Calu3 (cell line): Measurements from ENCODE around the gene SLC11A1. TPM values are rescaled to one million over a fixed set of nuclear protein-coding genes. Genes with fewer than 3 reads are reported as not detected.
A peak's percentile ranks its signal among the peaks of the same experiment; 100 is the strongest.

ENCODE experiments used
- BruUV-seq: library from RNA; stranded (reverse); fragments of 400-500 nt; replicated peaks from 2 replicates; lab custom pipeline; 2021; lab: Mats Ljungman, UMichigan
- CTCF ChIA-PET: fragments of 300-600 bp; sonication (Branson Sonifier 250); formaldehyde crosslinking; loops from one replicate; lab custom pipeline; 2022; ENCODE audit warnings: antibody characterized with exemption; lab: Charles Lee
- DNase-seq: peaks from one replicate; pipeline ENCODE4 v3.0.0; 2022
- H3K27ac Mint-ChIP-seq: one replicate; pipeline ENCODE4 v1.8.0; 2022; ENCODE audit warnings: mixed read lengths; ENCODE audit not compliant: unreplicated experiment
- H3K27me3 Mint-ChIP-seq: one replicate; pipeline ENCODE4 v1.8.0; 2022; ENCODE audit warnings: mixed read lengths; ENCODE audit not compliant: unreplicated experiment
- H3K36me3 Mint-ChIP-seq: one replicate; pipeline ENCODE4 v1.8.0; 2022; ENCODE audit warnings: mild to moderate bottlenecking, moderate library complexity, mixed read lengths; ENCODE audit not compliant: insufficient read depth, unreplicated experiment
- H3K4me1 Mint-ChIP-seq: one replicate; pipeline ENCODE4 v1.8.0; 2022; ENCODE audit warnings: mild to moderate bottlenecking, low read depth, mixed read lengths; ENCODE audit not compliant: unreplicated experiment
- H3K4me3 Mint-ChIP-seq: one replicate; pipeline ENCODE4 v1.8.0; 2022; ENCODE audit warnings: mild to moderate bottlenecking, low read depth, moderate library complexity, mixed read lengths; ENCODE audit not compliant: unreplicated experiment
- H3K9me3 Mint-ChIP-seq: one replicate; pipeline ENCODE4 v1.8.0; 2022; ENCODE audit warnings: low read depth, mixed read lengths; ENCODE audit not compliant: unreplicated experiment
- intact Hi-C: fragments of 100-400 bp; cut with micrococcal nuclease; formaldehyde crosslinking; loops from one replicate; pipeline ENCODE4 v1.10.0; 2022; ENCODE audit not compliant: unreplicated experiment
- total RNA-seq: library from RNA; stranded (reverse); gene quantifications from 2 replicates; pipeline ENCODE4 v1.2.3, GENCODE V29; 2022
- TF ChIP-seq, protein P1 (sequence below): fragments of 200-600 bp; IDR thresholded peaks from one replicate; pipeline ENCODE4 v1.8.0; 2022; ENCODE audit warnings: antibody characterized with exemption; ENCODE audit not compliant: unreplicated experiment

Gene SLC11A1
- total RNA-seq, 1 experiment from 2014 or later = not detected

DNA sequence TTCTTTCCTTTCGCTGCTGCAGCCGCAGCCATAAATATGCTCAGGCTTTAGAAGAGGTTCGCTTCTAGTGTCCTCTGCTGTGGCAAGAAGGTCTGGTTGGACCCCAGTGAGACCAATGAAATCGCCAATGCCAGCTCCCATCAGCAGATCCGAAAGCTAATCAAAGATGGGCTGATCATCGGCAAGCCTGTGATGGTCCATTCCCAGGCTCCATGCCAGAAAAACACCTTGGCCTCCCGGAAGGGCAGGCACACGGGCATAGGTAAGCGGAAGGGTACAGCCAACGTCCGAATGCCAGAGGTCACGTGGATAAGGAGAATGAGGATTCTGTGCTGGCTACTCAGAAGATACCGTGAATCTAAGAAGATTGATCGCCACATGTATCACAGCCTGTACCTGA, 28.0 kb upstream of the SLC11A1 start:
- DNase-seq = no peak
- Mint-ChIP-seq H3K9me3 (peaks cover 4% of the 10 kb centered on the region), H3K4me1 (peaks cover 10% of the 10 kb centered on the region), H3K27ac (no peak overlapping the region), H3K27me3 (no peaks in the 10 kb centered on the region), H3K4me3 (no peak overlapping the region), H3K36me3 (peaks cover 10% of the 10 kb centered on the region)
- CTCF ChIA-PET = interaction anchor here (0.6 kb wide), 1 partner anchor 86 kb away, joined by 4 read pairs; no protein-coding TSS in a partner anchor
- TF ChIP-seq, protein P1, sequence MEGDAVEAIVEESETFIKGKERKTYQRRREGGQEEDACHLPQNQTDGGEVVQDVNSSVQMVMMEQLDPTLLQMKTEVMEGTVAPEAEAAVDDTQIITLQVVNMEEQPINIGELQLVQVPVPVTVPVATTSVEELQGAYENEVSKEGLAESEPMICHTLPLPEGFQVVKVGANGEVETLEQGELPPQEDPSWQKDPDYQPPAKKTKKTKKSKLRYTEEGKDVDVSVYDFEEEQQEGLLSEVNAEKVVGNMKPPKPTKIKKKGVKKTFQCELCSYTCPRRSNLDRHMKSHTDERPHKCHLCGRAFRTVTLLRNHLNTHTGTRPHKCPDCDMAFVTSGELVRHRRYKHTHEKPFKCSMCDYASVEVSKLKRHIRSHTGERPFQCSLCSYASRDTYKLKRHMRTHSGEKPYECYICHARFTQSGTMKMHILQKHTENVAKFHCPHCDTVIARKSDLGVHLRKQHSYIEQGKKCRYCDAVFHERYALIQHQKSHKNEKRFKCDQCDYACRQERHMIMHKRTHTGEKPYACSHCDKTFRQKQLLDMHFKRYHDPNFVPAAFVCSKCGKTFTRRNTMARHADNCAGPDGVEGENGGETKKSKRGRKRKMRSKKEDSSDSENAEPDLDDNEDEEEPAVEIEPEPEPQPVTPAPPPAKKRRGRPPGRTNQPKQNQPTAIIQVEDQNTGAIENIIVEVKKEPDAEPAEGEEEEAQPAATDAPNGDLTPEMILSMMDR = no peak
- intact Hi-C loops = no loop called here
- BruUV-seq = no TSS peak

DNA sequence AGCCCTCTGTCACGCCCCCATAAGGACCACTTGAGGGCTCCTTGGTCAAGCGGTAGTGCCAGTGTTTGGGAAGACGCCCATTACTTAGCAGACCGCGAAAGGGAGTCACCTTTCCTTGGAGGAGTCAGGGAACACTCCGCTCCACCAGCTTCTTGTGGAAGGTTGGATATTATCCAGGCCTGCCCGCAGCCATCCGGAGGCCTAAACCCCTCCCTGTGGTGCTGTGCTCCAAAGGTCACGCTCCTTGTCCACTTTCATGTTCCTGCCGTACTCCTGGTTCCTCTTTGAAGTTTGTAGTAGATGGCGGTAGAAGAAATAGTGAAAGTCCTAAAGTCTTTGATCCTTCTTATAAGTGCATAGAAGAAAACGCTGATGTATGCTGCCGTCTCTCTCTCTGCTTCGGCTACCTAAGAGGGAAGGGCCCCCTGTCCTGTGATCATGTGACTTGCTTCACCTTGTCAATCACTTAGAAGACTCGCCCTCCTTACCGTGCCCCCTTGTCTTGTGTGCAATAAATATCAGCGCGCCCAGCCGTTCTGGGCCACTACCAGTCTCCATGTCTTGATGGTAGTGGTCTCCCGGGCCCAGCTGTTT, 27.1 kb upstream of the SLC11A1 start:
- CTCF ChIA-PET = interaction anchor here (0.6 to 1.2 kb wide), 2 partner anchors 39 to 53 kb away, joined by 4 to 5 read pairs; no protein-coding TSS in a partner anchor
- intact Hi-C loops = loop anchor here (5.0 kb wide), 1 partner anchor 33 kb away; no protein-coding TSS in a partner anchor
- H3K9me3 Mint-ChIP-seq = peaks cover 4% of the 10 kb centered on the region
- no peaks in the 10 kb centered on the region for H3K27me3 Mint-ChIP-seq
- no peak for DNase-seq
- no peak overlapping the region for H3K4me3 Mint-ChIP-seq
- H3K27ac Mint-ChIP-seq = no peak overlapping the region
- TF ChIP-seq, protein P1 = no peak
- peaks cover 14% of the 10 kb centered on the region for H3K36me3 Mint-ChIP-seq
- H3K4me1 Mint-ChIP-seq = peaks cover 10% of the 10 kb centered on the region
- BruUV-seq = no TSS peak

DNA sequence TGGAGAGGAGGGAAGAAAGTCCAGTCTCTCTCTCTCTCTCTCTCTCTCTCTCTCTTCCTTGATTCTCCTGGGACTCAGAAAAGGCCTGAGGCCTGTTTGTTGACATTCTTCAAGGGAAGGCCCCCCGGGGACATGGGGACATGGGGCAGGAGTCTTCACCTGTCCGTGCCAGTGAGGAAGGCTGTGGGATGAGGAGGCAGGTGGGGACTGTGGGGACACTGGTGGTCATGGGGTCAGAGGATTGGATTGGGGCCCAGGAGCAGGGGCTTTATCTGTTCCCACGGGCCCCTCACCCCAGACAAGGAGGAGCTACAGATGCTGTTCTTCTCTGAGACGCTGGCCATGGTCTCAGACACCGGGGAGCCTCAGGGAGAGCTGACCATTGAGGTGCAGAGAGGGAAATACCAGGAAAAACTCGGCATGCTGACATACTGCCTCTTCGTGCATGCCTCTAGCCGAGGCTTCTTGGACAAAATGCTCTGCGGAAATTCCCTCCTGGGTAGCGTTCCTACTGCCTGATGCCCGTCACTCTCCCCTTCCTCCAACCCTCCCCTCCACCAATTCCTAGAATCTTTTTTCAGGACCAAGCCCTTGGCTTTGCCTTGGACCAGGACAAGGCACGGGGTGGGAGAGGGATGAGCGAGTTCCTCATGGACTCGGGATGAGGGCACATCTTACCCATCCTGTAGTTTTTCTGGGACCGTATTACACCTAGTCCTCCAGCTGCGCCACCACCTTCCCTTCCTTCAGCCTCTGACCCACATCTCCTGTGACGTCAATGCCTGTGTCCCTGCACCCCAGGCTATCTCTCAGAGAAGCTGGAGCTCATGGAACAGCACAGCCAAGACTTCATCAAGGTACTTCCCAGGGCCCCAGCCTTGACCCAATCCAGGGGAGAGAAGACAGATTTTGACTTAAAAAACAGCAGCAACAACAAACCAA, 24.6 kb upstream of the SLC11A1 start:
- H3K4me1 Mint-ChIP-seq = peaks cover 10% of the 10 kb centered on the region
- intact Hi-C loops = loop anchor here (5.0 kb wide), 1 partner anchor 35 kb away; no protein-coding TSS in a partner anchor
- TF ChIP-seq, protein P1 = no peak
- H3K36me3 Mint-ChIP-seq = peaks cover 14% of the 10 kb centered on the region
- CTCF ChIA-PET = interaction anchor here (0.6 to 2.5 kb wide), 11 partner anchors 29 to 87 kb away, joined by 3 to 12 read pairs (median 4); partner anchors contain the start of genes AAMP and PNKD
- H3K4me3 Mint-ChIP-seq = no peak overlapping the region
- BruUV-seq = no TSS peak
- no peaks in the 10 kb centered on the region for H3K27me3 Mint-ChIP-seq
- no peaks in the 10 kb centered on the region for H3K9me3 Mint-ChIP-seq
- H3K27ac Mint-ChIP-seq = peak overlapping the region; percentile 36
- DNase-seq = no peak

DNA sequence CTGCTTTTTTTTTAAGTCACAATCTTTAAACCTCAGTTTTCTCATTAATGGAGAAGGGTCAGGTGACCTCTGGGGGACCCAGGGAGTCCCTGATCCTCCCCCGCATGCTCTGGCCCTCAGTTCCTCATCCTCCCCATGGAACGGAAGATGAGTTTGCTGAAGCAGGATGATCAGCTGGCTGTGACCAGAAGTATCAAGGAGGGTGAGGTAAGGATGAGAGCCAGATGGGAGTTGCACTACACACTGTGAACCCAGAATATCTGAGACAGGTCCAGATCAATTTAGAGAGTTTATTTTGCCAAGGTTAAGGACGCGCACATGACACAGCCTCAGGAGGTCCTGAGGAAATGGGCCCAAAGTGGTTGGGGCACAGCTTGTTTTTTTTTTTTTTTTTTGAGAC, 21.6 kb upstream of the SLC11A1 start:
- DNase-seq = no peak
- intact Hi-C loops = no loop called here
- Mint-ChIP-seq H3K27ac (no peak overlapping the region), H3K4me1 (peaks cover 10% of the 10 kb centered on the region), H3K36me3 (peaks cover 14% of the 10 kb centered on the region), H3K27me3 (no peaks in the 10 kb centered on the region), H3K9me3 (no peaks in the 10 kb centered on the region), H3K4me3 (no peak overlapping the region)
- TF ChIP-seq, protein P1 = no peak
- BruUV-seq = no TSS peak
- CTCF ChIA-PET = no interaction called here
